WI38 (cell line): Measurements from ENCODE around the gene GIGYF2.

Experiments
- H3K4me3 ChIP-seq: 2 replicates; pipeline ENCODE4 v1.5.1; 2011; ENCODE audit warnings: low read depth, mild to moderate bottlenecking, control low read depth, low read length
- CTCF ChIP-seq: IDR thresholded peaks from 2 replicates; pipeline ENCODE4 v1.5.1; 2012; ENCODE audit warnings: low read depth, mild to moderate bottlenecking, control low read depth, low read length

GIGYF2 gene

GRCh38 chr2:232831496-232831895 lies 134.4 kb downstream of the GIGYF2 start:
- H3K4me3 ChIP-seq, result no peak overlapping the region
- TF ChIP-seq CTCF, result no peak

- no peak overlapping the region for H3K4me3 ChIP-seq
- TF ChIP-seq CTCF, result no peak
Observed at GRCh38 chr2:232833830-232834229, 136.7 kb downstream of the GIGYF2 start.

- no peak overlapping the region for H3K4me3 ChIP-seq
- no peak for TF ChIP-seq CTCF
Observed at GRCh38 chr2:232835687-232836208, 138.6 kb downstream of the GIGYF2 start.

GRCh38 chr2:232836934-232837333 lies 139.8 kb downstream of the GIGYF2 start:
- H3K4me3 ChIP-seq, result no peak overlapping the region
- TF ChIP-seq CTCF, result no peak

GRCh38 chr2:232838406-232838874 lies 141.3 kb downstream of the GIGYF2 start:
- no peak for TF ChIP-seq CTCF
- no peak overlapping the region for H3K4me3 ChIP-seq

- no peak for TF ChIP-seq CTCF
- H3K4me3 ChIP-seq, result no peak overlapping the region
Observed at GRCh38 chr2:232839411-232840079, 142.4 kb downstream of the GIGYF2 start.

GRCh38 chr2:232842689-232843088 lies 145.6 kb downstream of the GIGYF2 start:
- TF ChIP-seq CTCF, result no peak
- H3K4me3 ChIP-seq, result no peak overlapping the region
